Activated T-helper 1 cell treated with anti-CD3 and anti-CD28 coated beads, Interleukin-12 subunit alpha, Interleukin-12 subunit beta, Interleukin-2, Interleukin-4 antibody, amounts not matched to agents 30 ng/mL and 10 ng/mL and 1 ng/mL, durations not matched to agents 14 hours and 24 hours and 36 hours (primary cell): ENCODE results near the gene PRRT2. TPM values are rescaled to one million over a fixed set of nuclear protein-coding genes. Genes with fewer than 3 reads are reported as not detected.
"Not testable (repeated sequence)": the region's sequence is repeated elsewhere in the genome, so short reads cannot be mapped to it uniquely, and the experiment has no call there.

Experiments used
- DNase-seq: peaks from one replicate; pipeline ENCODE4 v3.0.0; 2021; ENCODE audit warnings: low spot score
- H3K27ac Mint-ChIP-seq: one replicate; pipeline ENCODE4 v1.8.0; 2021; ENCODE audit warnings: mild to moderate bottlenecking, mixed read lengths
- H3K27me3 Mint-ChIP-seq: one replicate; pipeline ENCODE4 v1.8.0; 2022; ENCODE audit warnings: mild to moderate bottlenecking, moderate library complexity, mixed read lengths; ENCODE audit not compliant: insufficient read depth
- H3K36me3 Mint-ChIP-seq: one replicate; pipeline ENCODE4 v1.8.0; 2021; ENCODE audit warnings: low read depth, mixed read lengths
- H3K4me1 Mint-ChIP-seq: one replicate; pipeline ENCODE4 v1.8.0; 2021; ENCODE audit warnings: low read depth, mixed read lengths
- H3K4me3 Mint-ChIP-seq: one replicate; pipeline ENCODE4 v1.8.0; 2021; ENCODE audit warnings: mild to moderate bottlenecking, moderate library complexity, mixed read lengths
- H3K9me3 Mint-ChIP-seq: one replicate; pipeline ENCODE4 v1.8.0; 2021; ENCODE audit warnings: mixed read lengths
- intact Hi-C: fragments of 100-400 bp; cut with micrococcal nuclease; formaldehyde crosslinking; loops from one replicate; pipeline ENCODE4 v1.15.1; 2024
- total RNA-seq: library from RNA; stranded (reverse); gene quantifications from 2 replicates; pipeline ENCODE4 v1.2.3, GENCODE V29; 2022

Gene PRRT2
- total RNA-seq: 1.0 and 1.3 TPM in 2 replicates

DNA sequence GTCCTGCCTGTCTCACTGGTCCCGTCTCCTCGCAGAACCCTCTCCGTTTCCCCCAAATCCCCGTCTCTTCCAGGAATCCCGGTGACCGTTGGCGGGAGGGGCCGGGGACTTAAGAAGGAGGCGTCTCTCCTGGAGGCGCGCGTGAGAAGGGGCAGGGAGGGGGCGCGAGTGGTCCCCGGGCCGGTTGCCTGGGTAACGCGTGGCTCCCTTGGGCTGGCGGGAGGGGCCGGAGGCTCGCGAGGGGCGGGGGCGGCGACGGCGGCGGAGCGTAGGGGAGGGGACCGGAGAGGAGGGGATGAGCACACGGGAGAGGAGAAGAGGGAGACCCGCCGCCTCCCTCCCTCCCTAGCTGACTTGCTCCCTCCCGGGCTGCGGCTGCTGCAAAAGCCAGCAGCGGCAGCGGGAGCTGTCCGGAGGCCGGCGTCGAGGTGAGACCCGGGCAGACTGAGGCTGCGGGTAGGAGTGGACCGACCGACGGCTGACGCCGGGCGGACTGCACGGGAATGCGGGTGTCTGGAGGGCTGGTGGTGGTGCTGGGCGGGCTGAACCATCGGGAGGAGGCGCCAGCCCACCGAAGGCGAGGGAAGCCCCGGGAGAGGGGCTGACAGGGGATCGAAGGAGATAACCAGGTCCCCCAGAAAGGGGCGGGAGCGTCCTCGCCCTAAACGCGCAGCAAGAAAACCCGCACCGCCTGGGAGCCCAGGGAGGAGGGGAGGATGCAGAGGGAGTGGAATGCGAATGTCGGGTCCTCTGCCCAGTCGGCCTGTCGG is at the start of gene PRRT2:
Gene PRRT2 (plus strand): TSS at position 298 of the 770 bp plus-strand sequence. CDS start 862 bp downstream, outside the sequence.
- no peaks in the 10 kb centered on the region for H3K9me3 Mint-ChIP-seq
- peak within 1 kb of the TSS; percentile 83 for H3K27ac Mint-ChIP-seq
- H3K27me3 Mint-ChIP-seq: no peaks in the 10 kb centered on the region
- H3K4me3 Mint-ChIP-seq: peak within 1 kb of the TSS; percentile 81
- peaks cover 29% of the 10 kb centered on the region for H3K36me3 Mint-ChIP-seq
- intact Hi-C loops: no loop called here
- H3K4me1 Mint-ChIP-seq: peaks cover 46% of the 10 kb centered on the region
- no peak for DNase-seq

DNA sequence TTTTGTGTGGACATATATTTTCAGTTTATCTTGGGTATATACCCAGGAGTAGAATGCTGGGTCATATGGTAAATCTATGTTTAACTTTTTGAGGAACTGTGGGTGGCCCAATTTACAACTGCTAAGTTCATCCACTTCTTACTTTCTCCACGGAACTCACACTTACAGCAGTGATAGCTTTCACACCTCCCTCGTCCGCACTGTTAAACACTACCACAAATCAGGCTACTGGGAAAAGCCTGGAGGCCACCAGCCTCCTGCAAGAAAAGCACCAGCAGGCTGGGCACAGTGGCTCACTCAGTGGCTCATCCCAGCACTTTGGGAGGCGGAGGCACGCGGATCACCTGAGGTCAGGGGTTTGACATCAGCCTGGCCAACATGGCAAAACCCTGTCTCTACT is 48.7 kb upstream of the PRRT2 start:
- Mint-ChIP-seq H3K9me3 (no peaks in the 10 kb centered on the region), H3K36me3 (no peaks in the 10 kb centered on the region), H3K27me3 (peaks cover 15% of the 10 kb centered on the region), H3K4me1 (no peaks in the 10 kb centered on the region), H3K4me3 (no peak overlapping the region), H3K27ac (no peak overlapping the region)
- no peak for DNase-seq
- intact Hi-C loops: no loop called here

GRCh38 chr16:29765167-29766032 is 46.6 kb upstream of the PRRT2 start:
- Mint-ChIP-seq H3K4me3 (no peak overlapping the region), H3K4me1 (no peaks in the 10 kb centered on the region), H3K9me3 (no peaks in the 10 kb centered on the region), H3K27me3 (peaks cover 15% of the 10 kb centered on the region), H3K27ac (no peak overlapping the region), H3K36me3 (no peaks in the 10 kb centered on the region)
- no peak for DNase-seq
- intact Hi-C loops: no loop called here

DNA sequence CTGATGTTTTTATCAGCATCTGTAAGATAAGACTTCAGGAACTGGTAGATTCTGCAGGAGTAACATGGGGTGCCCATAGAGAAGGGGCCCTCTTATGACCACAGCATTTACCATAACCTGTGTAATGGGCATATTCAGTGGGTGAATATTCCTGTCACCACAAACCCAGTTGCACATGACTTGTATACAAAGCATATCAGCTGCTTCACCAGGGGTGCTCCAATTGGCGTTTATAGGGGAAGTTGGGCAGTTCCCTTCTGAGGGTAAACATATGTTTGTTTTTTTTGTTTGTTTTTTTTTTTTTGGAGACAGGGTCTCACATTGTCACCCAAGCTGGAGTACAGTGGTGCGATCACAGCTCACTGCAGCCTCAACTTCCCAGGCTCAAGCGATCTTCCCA is 45.4 kb upstream of the PRRT2 start:
- Mint-ChIP-seq H3K4me3 (no peak overlapping the region), H3K36me3 (no peaks in the 10 kb centered on the region), H3K27ac (no peak overlapping the region), H3K9me3 (no peaks in the 10 kb centered on the region), H3K4me1 (no peaks in the 10 kb centered on the region), H3K27me3 (peaks cover 15% of the 10 kb centered on the region)
- intact Hi-C loops: no loop called here
- DNase-seq: no peak

DNA sequence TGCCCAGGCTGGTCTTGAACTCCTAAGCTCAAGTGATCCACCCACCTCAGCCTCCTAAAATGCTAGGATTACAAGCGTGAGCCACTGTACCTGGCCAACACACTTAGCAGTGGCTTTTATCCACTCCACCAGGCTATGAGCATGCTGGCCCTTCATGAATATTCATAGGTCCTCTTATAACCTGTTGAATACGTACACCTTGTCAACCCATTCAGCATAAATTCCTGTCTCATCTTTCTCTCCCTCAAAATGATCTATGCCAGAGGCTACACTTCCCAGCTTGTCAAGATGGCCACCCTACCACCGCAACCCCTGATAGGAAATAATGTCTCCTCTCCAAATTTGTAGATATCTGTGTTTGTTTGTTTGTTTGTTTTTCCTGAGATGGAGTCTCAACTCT is 44.9 kb upstream of the PRRT2 start:
- no peaks in the 10 kb centered on the region for H3K36me3 Mint-ChIP-seq
- intact Hi-C loops: no loop called here
- no peaks in the 10 kb centered on the region for H3K4me1 Mint-ChIP-seq
- no peak overlapping the region for H3K27ac Mint-ChIP-seq
- peaks cover 13% of the 10 kb centered on the region for H3K27me3 Mint-ChIP-seq
- no peaks in the 10 kb centered on the region for H3K9me3 Mint-ChIP-seq
- DNase-seq: no peak
- no peak overlapping the region for H3K4me3 Mint-ChIP-seq

GRCh38 chr16:29769507-29769906 is 42.5 kb upstream of the PRRT2 start:
- Mint-ChIP-seq H3K9me3 (no peaks in the 10 kb centered on the region), H3K27me3 (peaks cover 7% of the 10 kb centered on the region)

GRCh38 chr16:29770250-29770929 is 41.6 kb upstream of the PRRT2 start:
- H3K27ac Mint-ChIP-seq: no peak overlapping the region
- H3K4me1 Mint-ChIP-seq: no peaks in the 10 kb centered on the region
- DNase-seq: no peak
- intact Hi-C loops: no loop called here
- H3K36me3 Mint-ChIP-seq: no peaks in the 10 kb centered on the region
- H3K4me3 Mint-ChIP-seq: no peak overlapping the region
- peaks cover 8% of the 10 kb centered on the region for H3K27me3 Mint-ChIP-seq
- no peaks in the 10 kb centered on the region for H3K9me3 Mint-ChIP-seq

More at GRCh38 chr16:29769507-29769906, 42.5 kb upstream of the PRRT2 start:
- no peaks in the 10 kb centered on the region for H3K4me1 Mint-ChIP-seq
- intact Hi-C loops: no loop called here
- no peak for DNase-seq
- no peak overlapping the region for H3K4me3 Mint-ChIP-seq
- H3K27ac Mint-ChIP-seq: no peak overlapping the region
- no peaks in the 10 kb centered on the region for H3K36me3 Mint-ChIP-seq

DNA sequence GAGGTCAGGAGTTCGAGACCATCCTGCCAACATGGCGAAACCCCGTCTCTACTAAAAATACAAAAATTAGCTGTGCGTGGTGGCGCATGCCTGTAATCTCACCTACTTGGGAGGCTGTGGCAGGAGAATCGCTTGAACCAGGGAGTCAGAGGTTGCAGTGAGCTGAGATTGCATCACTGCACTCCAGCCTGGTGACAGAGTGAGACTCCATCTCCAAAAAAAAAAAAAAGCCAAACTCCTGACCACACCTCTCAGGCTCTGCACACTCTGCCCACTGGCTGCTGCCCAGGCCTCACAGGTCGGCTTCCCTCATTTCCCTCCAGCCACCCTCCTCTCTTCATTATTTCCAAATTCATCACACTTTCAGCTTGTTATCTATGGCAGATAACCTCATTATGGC is 39.7 kb upstream of the PRRT2 start:
- H3K9me3 Mint-ChIP-seq, H3K4me3 Mint-ChIP-seq, DNase-seq, intact Hi-C loops, H3K27ac Mint-ChIP-seq, H3K36me3 Mint-ChIP-seq, H3K4me1 Mint-ChIP-seq, H3K27me3 Mint-ChIP-seq: not testable (repeated sequence)

GRCh38 chr16:29774730-29775129 is 37.3 kb upstream of the PRRT2 start:
- H3K4me1 Mint-ChIP-seq: no peaks in the 10 kb centered on the region
- H3K9me3 Mint-ChIP-seq: no peaks in the 10 kb centered on the region
- H3K36me3 Mint-ChIP-seq: no peaks in the 10 kb centered on the region
- no peak overlapping the region for H3K27ac Mint-ChIP-seq
- intact Hi-C loops: no loop called here
- no peak overlapping the region for H3K4me3 Mint-ChIP-seq
- no peak for DNase-seq
- peaks cover 9% of the 10 kb centered on the region for H3K27me3 Mint-ChIP-seq

DNA sequence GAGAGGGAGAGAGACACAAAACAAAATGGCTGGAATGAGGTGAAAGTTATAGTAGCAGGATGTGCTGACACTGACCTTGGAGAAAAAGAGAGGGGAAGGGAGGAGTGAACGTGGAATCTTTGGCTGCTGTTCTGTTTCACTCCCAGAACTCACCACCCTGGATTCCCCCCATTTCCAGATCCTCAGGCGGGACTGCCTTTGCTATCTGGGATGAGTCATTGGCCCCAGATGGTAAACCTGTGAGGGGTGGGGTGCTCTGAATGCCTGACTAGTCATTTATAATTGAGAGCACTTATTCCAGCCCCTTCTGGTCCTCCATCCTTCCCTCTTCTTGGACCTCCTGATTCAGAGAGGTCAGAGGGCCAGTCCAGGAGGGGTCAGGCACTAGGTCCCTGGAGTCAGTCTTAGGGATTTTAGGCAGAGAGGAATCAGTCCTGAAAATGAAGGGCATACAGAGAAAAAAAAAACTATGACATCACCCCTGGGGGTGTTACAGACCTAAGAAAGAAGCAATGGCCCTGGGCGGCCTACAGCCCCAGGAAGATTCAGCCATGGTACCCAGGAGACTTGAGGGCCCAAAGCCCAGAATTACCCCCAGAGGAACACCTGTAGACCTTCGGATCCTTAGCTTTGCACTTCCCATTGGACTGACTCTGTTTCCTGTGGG is 36.1 kb upstream of the PRRT2 start:
- H3K9me3 Mint-ChIP-seq: no peaks in the 10 kb centered on the region
- no peaks in the 10 kb centered on the region for H3K36me3 Mint-ChIP-seq
- no peak for DNase-seq
- H3K27me3 Mint-ChIP-seq: peaks cover 12% of the 10 kb centered on the region
- no peak overlapping the region for H3K27ac Mint-ChIP-seq
- no peaks in the 10 kb centered on the region for H3K4me1 Mint-ChIP-seq
- intact Hi-C loops: no loop called here
- H3K4me3 Mint-ChIP-seq: no peak overlapping the region

DNA sequence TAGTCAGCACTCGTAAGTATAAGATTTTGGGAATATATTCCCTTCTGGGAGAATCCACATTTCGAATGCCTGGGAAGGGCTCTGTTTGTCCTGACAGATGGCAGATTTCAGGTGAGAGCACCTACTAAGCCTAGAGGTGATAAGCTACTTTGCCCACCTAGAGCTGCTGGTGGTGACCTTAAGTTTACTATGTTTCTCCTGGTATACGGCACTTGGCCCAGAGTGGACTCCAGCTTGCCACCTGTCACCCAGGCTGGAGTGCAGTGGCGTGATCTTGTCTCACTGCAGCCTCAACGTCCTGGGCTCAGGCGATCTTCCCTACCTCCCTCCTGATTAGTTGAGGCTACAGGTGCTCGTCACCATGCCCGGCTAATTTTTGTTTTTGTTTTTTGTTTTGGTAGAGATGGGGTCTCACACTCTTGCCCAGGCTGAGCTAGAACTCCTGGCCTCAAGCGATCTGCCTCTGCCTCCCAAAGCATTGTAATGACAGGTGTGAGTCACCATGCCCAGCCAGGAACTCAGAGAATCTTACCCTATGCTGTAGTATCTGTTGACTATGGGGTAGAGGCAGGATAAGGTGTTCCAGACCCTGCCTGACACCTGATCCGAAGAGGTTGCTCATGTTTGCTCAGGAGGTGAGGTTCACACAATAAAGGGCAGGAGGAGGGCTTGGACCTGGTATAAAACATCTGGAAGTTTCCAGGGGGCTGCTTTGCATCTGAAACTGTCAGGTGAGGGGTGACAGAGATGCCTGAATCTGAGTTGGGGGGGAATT is 34.2 kb upstream of the PRRT2 start, which contains the start of gene ZG16:
Gene ZG16 (plus strand): TSS at position 681 of the 775 bp plus-strand sequence. CDS start 1,011 bp downstream, outside the sequence.
- DNase-seq: no peak
- Mint-ChIP-seq H3K27ac (no peak within 1 kb of the TSS), H3K4me3 (no peak within 1 kb of the TSS), H3K9me3 (no peaks in the 10 kb centered on the region), H3K27me3 (peaks cover 13% of the 10 kb centered on the region), H3K4me1 (no peaks in the 10 kb centered on the region), H3K36me3 (peaks cover 1% of the 10 kb centered on the region)
- intact Hi-C loops: no loop called here

- H3K27ac Mint-ChIP-seq: no peak overlapping the region
- no peak overlapping the region for H3K4me3 Mint-ChIP-seq
- intact Hi-C loops: no loop called here
- no peaks in the 10 kb centered on the region for H3K9me3 Mint-ChIP-seq
- H3K36me3 Mint-ChIP-seq: peaks cover 1% of the 10 kb centered on the region
- DNase-seq: no peak
- peaks cover 13% of the 10 kb centered on the region for H3K27me3 Mint-ChIP-seq
- peaks cover 10% of the 10 kb centered on the region for H3K4me1 Mint-ChIP-seq
Observed at GRCh38 chr16:29779474-29779873, 32.5 kb upstream of the PRRT2 start.
